Hepatocyte (in vitro differentiated cells): Measurements from ENCODE around the gene CECR2. TPM values are rescaled to one million over a fixed set of nuclear protein-coding genes. Genes with fewer than 3 reads are reported as not detected.
A peak's percentile ranks its signal among the peaks of the same experiment; 100 is the strongest.

ENCODE experiments used
- DNase-seq: peaks from one replicate; pipeline ENCODE4 v3.0.0-alpha.2; 2016; ENCODE audit warnings: low spot score
- H2AFZ ChIP-seq: fragments of 200-600 bp; sonication (generic); 2 replicates; pipeline ENCODE4 v1.6.0; 2016; ENCODE audit warnings: antibody characterized with exemption, mild to moderate bottlenecking
- H3K27ac ChIP-seq: fragments of 200-600 bp; sonication (generic); 2 replicates; pipeline ENCODE4 v1.5.1; 2016; ENCODE audit warnings: mild to moderate bottlenecking
- H3K27me3 ChIP-seq: fragments of 200-600 bp; sonication (generic); 2 replicates; pipeline ENCODE4 v1.6.1; 2016
- H3K36me3 ChIP-seq: fragments of 200-600 bp; sonication (generic); replicated peaks from 2 replicates; pipeline ENCODE4 v1.5.1; 2016; ENCODE audit warnings: low read depth; ENCODE audit not compliant: insufficient read depth
- H3K4me1 ChIP-seq: fragments of 200-600 bp; sonication (generic); 2 replicates; pipeline ENCODE4 v1.5.1; 2016; ENCODE audit warnings: mild to moderate bottlenecking, moderate library complexity; ENCODE audit not compliant: insufficient read depth
- H3K4me2 ChIP-seq: fragments of 200-600 bp; sonication (generic); 2 replicates; pipeline ENCODE4 v1.6.0; 2016
- H3K4me3 ChIP-seq: fragments of 200-600 bp; sonication (generic); 2 replicates; pipeline ENCODE4 v1.5.1; 2016; ENCODE audit warnings: mild to moderate bottlenecking
- H3K79me2 ChIP-seq: fragments of 200-600 bp; sonication (generic); 2 replicates; pipeline ENCODE4 v1.6.0; 2017; ENCODE audit warnings: mild to moderate bottlenecking
- H3K9me2 ChIP-seq: fragments of 200-600 bp; sonication (generic); replicated peaks from 2 replicates; pipeline ENCODE4 v1.6.0; 2017; ENCODE audit warnings: mild to moderate bottlenecking; ENCODE audit not compliant: insufficient read depth
- H3K9me3 ChIP-seq: fragments of 200-600 bp; sonication (generic); 2 replicates; pipeline ENCODE4 v1.5.1; 2016; ENCODE audit warnings: low read depth, mild to moderate bottlenecking
- H4K20me1 ChIP-seq: fragments of 200-600 bp; sonication (generic); 2 replicates; pipeline ENCODE4 v1.6.0; 2016; ENCODE audit warnings: mild to moderate bottlenecking; ENCODE audit not compliant: insufficient read depth, poor library complexity, severe bottlenecking
- EZH2 ChIP-seq: fragments of 200-600 bp; sonication (generic); IDR thresholded peaks from 2 replicates; pipeline ENCODE4 v1.6.1; 2016; ENCODE audit warnings: antibody characterized with exemption, mild to moderate bottlenecking, borderline replicate concordance
- EZH2phosphoT487 ChIP-seq: fragments of 200-600 bp; sonication (generic); IDR thresholded peaks from one replicate; pipeline ENCODE4 v1.6.1; 2018; ENCODE audit warnings: antibody characterized with exemption, mild to moderate bottlenecking, low read depth, moderate library complexity; ENCODE audit not compliant: unreplicated experiment, severe bottlenecking
- WGBS: methylation state at CpG from one replicate; pipeline ENCODE4 v1.1.6; 2016; ENCODE audit warnings: low lambda C conversion rate; ENCODE audit errors: missing lambda C conversion rate; 5-methylcytosine and 5-hydroxymethylcytosine counted together
- polyA plus RNA-seq: library from polyadenylated mRNA; unstranded; fragments of >200 nt; fragmentation: Nextera tagmentation; extraction: Ambion mirVana; gene quantifications from 2 replicates; pipeline ENCODE4 v1.2.1, GENCODE V29; 2016
- total RNA-seq: library from RNA; depleted of rRNA; stranded (reverse); fragments of >200 nt; gene quantifications from 2 replicates; pipeline ENCODE4 v1.2.3, GENCODE V29; 2014
- TF ChIP-seq, protein P1 (sequence below): fragments of 200-600 bp; sonication (generic); IDR thresholded peaks from 2 replicates; pipeline ENCODE4 v1.5.1; 2016; ENCODE audit warnings: antibody characterized with exemption, mild to moderate bottlenecking; ENCODE audit not compliant: poor library complexity

The CECR2 gene
- total and polyA plus RNA-seq, 2 experiments from 2014 or later, result 2.2 to 3.6 TPM

DNA sequence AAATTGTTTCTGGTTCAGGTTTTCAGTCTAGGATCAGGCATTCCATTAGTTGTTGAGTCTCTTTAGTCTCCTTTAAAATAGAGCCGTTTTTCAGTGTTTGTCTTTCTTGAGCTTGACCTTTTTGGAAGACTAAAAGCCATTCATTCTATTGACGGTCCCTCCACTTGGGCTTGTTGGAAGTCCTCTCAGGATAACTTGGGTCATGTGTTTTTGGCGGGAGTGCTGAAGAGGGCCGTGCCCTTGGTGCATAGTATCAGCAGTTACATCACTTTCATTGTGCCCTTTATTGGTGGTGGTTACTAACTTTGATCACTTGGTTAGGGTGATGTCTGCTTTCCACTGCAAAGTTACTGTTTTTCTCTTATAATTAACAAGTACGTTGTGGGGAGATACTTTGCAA, 20.8 kb downstream of the CECR2 start:
- no peaks in the 10 kb centered on the region for H3K4me1 ChIP-seq
- TF ChIP-seq EZH2 (no peak), EZH2phosphoT487 (no peak)
- TF ChIP-seq, protein P1, sequence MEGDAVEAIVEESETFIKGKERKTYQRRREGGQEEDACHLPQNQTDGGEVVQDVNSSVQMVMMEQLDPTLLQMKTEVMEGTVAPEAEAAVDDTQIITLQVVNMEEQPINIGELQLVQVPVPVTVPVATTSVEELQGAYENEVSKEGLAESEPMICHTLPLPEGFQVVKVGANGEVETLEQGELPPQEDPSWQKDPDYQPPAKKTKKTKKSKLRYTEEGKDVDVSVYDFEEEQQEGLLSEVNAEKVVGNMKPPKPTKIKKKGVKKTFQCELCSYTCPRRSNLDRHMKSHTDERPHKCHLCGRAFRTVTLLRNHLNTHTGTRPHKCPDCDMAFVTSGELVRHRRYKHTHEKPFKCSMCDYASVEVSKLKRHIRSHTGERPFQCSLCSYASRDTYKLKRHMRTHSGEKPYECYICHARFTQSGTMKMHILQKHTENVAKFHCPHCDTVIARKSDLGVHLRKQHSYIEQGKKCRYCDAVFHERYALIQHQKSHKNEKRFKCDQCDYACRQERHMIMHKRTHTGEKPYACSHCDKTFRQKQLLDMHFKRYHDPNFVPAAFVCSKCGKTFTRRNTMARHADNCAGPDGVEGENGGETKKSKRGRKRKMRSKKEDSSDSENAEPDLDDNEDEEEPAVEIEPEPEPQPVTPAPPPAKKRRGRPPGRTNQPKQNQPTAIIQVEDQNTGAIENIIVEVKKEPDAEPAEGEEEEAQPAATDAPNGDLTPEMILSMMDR, result no peak
- no peak overlapping the region for H2AFZ ChIP-seq
- 66% methylated on average over 5 of the region's 5 CpGs for WGBS
- peaks cover 62% of the 10 kb centered on the region for H3K79me2 ChIP-seq
- no peaks in the 10 kb centered on the region for H3K27me3 ChIP-seq
- no peaks in the 10 kb centered on the region for H3K9me2 ChIP-seq
- H4K20me1 ChIP-seq, result no peaks in the 10 kb centered on the region
- H3K9me3 ChIP-seq, result no peaks in the 10 kb centered on the region
- H3K4me3 ChIP-seq, result no peak overlapping the region
- no peak for DNase-seq
- H3K27ac ChIP-seq, result no peak overlapping the region
- no peaks in the 10 kb centered on the region for H3K36me3 ChIP-seq
- H3K4me2 ChIP-seq, result no peak overlapping the region

DNA sequence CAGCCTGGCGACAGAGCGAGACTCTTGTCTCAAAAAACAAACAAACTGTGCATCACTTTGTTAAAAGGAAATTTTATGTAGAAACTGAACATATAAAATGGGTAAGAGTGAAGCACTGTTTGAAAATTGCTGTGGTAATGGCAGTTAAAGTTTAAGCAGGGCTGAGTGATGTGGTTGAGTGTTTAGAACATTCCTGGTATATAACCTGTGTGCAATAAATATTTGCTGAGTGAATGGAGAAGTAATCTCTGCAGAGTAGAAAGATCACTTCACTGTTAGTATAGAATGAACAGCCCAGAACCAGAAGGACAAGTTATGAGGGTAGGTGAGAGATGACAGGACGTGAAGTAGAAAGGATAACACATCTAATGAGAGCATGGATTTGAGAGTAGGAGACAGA, 27.3 kb downstream of the CECR2 start:
- TF ChIP-seq EZH2phosphoT487 (no peak), EZH2 (no peak)
- TF ChIP-seq, protein P1, result no peak
- WGBS, result 47% methylated on average over 3 of the region's 3 CpGs
- H4K20me1 ChIP-seq, result no peaks in the 10 kb centered on the region
- H3K27ac ChIP-seq, result peak overlapping the region; percentile 71
- no peaks in the 10 kb centered on the region for H3K9me3 ChIP-seq
- H3K4me2 ChIP-seq, result peak overlapping the region; percentile 54
- no peaks in the 10 kb centered on the region for H3K9me2 ChIP-seq
- no peak overlapping the region for H2AFZ ChIP-seq
- no peaks in the 10 kb centered on the region for H3K27me3 ChIP-seq
- peaks cover 52% of the 10 kb centered on the region for H3K79me2 ChIP-seq
- peak; percentile 48 for DNase-seq
- H3K36me3 ChIP-seq, result no peaks in the 10 kb centered on the region
- no peak overlapping the region for H3K4me3 ChIP-seq
- H3K4me1 ChIP-seq, result peaks cover 3% of the 10 kb centered on the region

DNA sequence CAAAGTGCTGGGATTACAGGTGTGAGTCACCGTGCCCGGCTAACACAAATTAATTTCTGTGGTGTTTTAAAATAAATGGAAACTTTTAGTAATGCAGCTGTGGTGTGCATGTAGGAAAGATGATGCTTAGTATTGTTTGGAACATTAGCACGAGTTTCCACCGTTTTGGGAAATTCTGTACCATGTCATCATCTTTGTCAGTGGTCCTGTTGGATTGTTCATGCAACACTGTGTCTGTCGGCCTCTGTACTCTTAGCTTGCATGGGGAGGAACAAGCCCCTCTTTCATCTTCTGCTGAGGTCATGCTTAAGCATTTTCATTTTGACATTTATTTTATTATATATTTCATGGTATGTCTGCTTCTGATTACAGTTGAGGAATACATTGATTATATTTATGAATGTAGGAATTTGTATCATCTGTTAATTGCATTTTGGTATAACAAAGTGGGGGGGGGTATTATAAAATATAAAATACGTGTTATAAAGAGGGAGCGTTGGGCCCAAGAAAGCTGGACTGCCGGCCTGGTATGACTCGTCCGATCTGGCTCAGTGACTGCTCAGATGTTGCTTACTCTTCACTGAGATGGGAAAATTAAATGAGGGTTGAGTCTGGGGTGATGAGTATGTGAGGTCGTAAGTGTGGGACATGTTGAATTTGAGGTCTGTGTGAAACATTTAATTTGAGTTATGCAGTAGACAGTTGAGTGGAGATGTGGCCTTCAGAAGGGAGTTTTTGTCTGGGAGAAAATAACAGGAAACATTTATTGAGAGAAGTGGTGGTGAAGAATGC, 28.7 kb downstream of the CECR2 start:
- Histone ChIP-seq H2AFZ (no peak overlapping the region), H3K79me2 (peaks cover 50% of the 10 kb centered on the region), H4K20me1 (no peaks in the 10 kb centered on the region), H3K9me3 (no peaks in the 10 kb centered on the region), H3K4me1 (peaks cover 3% of the 10 kb centered on the region), H3K9me2 (no peaks in the 10 kb centered on the region), H3K4me2 (no peak overlapping the region), H3K27me3 (no peaks in the 10 kb centered on the region), H3K4me3 (no peak overlapping the region), H3K36me3 (no peaks in the 10 kb centered on the region), H3K27ac (no peak overlapping the region)
- no peak for DNase-seq
- WGBS, result 91% methylated on average over 11 of the region's 11 CpGs
- TF ChIP-seq, protein P1, result no peak
- TF ChIP-seq EZH2 (no peak), EZH2phosphoT487 (no peak)
